Retina (tissue), 1 donor: ENCODE measurements around the gene RTP5.

Experiments
- DNase-seq: peaks from one replicate; pipeline ENCODE4 v3.0.0-alpha.2; 2016

The RTP5 gene

GRCh38 chr2:241858206-241859016, 11.1 kb upstream of the RTP5 start, which contains the start of gene PDCD1:
PDCD1 (minus strand) TSS chr2:241858894; CDS start chr2:241858838, 56 bp downstream.
- no peak for DNase-seq

- DNase-seq, result no peak
Measured at GRCh38 chr2:241859017-241859435, 10.5 kb upstream of the RTP5 start.

- no peak for DNase-seq
Measured at GRCh38 chr2:241859436-241860183, 9.9 kb upstream of the RTP5 start.

- DNase-seq, result no peak
Measured at GRCh38 chr2:241860184-241861078, 9.1 kb upstream of the RTP5 start.

GRCh38 chr2:241861264-241861663, 8.3 kb upstream of the RTP5 start:
- no peak for DNase-seq

- no peak for DNase-seq
Measured at GRCh38 chr2:241862093-241862492, 7.4 kb upstream of the RTP5 start.

- no peak for DNase-seq
Measured at GRCh38 chr2:241862775-241863535, 6.6 kb upstream of the RTP5 start.

- no peak for DNase-seq
Measured at GRCh38 chr2:241863536-241863954, 6.0 kb upstream of the RTP5 start.

GRCh38 chr2:241864168-241864849, 5.2 kb upstream of the RTP5 start:
- no peak for DNase-seq

- no peak for DNase-seq
Measured at GRCh38 chr2:241864850-241865213, 4.7 kb upstream of the RTP5 start.

GRCh38 chr2:241865416-241865956, 4.0 kb upstream of the RTP5 start:
- DNase-seq, result no peak

GRCh38 chr2:241865957-241866789, 3.4 kb upstream of the RTP5 start:
- peak; percentile 73 for DNase-seq

GRCh38 chr2:241866790-241867645, 2.5 kb upstream of the RTP5 start:
- no peak for DNase-seq

- peak; percentile 58 for DNase-seq
Measured at GRCh38 chr2:241867776-241868420, 1.6 kb upstream of the RTP5 start.

GRCh38 chr2:241868661-241869081, 858 bp upstream of the RTP5 start:
- no peak for DNase-seq

- DNase-seq, result no peak
Measured at GRCh38 chr2:241870081-241870541, 582 bp downstream of the RTP5 start.

GRCh38 chr2:241870611-241871537, 1.3 kb downstream of the RTP5 start:
- no peak for DNase-seq
